ENCODE data around the gene ETDC.
"Not testable (repeated sequence)": the region's sequence is repeated elsewhere in the genome, so short reads cannot be mapped to it uniquely, and the experiment has no call there.

Gene ETDC

DNA sequence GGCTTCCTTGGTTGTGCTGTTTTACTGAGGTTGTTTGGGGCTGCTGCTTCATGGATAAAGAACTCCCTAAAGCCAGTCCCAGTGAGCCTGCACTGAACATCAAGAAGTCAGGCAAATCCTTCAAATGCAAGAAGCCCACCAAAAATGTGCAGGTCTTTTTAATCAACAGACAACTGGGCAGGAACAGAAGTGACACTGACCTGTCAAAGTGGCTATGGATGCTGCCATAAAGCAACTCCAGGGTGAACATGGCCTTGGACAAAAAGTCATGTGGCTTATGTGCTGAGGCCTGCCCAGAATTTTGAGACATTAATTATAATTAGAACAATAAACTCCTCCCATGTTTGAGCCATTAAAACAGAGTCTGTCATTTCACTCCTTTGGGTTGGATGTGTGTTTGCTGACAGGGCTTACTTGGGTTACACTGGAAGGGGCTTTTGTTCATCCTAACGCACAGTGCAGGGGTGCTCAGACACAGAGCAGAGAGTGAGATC lies at the start of gene ETDC:
Gene ETDC, plus strand, starts transcription at position 51 of the 494 bp plus-strand sequence. Its CDS starts 0 bp downstream, at position 51.
- TF ChIP-seq CTCF (IDR thresholded peaks at IDR 0.05; ENCODE audit: low read depth, low read length, missing control alignments): no peak
- DNase-seq (ENCODE audit: low read depth): no peak
- H3K4me3 ChIP-seq (ENCODE audit: low read depth, low read length): no peak within 1 kb of the TSS
- in situ Hi-C loops (cut with HindIII; ENCODE audit: low sequenced_read_pairs): no loop called here

DNA sequence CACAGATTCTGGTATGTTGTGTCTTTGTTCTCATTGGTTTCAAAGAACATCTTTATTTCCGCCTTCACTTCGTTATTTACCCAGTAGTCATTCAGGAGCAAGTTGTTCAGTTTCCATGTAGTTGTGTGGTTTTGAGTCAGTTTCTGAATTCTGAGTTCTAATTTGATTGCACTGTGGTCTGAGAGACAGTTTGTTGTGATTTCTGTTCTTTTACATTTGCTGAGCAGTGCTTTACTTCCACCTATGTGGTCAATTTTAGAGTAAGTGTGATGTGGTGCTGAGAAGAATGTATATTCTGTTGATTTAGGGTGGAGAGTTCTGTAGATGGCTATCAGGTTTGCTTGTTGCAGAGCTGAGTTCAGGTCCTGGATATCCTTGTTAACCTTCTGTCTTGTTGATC lies 48.3 kb upstream of the ETDC start:
- DNase-seq (ENCODE audit: low read depth); H3K4me3 ChIP-seq (ENCODE audit: low read depth, low read length); in situ Hi-C loops (cut with HindIII; ENCODE audit: low sequenced_read_pairs): not testable (repeated sequence)

DNA sequence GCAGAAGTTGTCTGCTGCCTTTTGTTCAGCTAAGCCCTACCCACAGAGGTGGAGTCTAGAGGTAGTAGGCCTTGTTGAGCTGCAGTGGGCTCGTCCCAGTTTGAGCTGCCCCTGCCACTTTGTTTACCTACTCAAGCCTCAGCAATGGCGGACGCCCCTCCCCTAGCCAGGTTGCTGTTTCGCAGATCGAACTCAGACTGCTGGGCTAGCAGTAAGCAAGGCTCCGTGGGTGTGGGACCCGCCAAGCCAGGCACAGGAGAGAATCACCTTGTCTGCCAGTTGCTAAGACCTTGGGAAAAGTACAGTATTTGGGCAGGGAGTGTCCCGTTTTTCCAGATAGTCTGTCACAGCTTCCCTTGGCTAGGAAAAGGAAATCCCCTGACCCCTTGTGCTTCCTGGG lies 45.9 kb upstream of the ETDC start:
- H3K4me3 ChIP-seq (ENCODE audit: low read depth, low read length); DNase-seq (ENCODE audit: low read depth); in situ Hi-C loops (cut with HindIII; ENCODE audit: low sequenced_read_pairs): not testable (repeated sequence)

- no peak for TF ChIP-seq CTCF (IDR thresholded peaks at IDR 0.05; ENCODE audit: low read depth, low read length, missing control alignments)
- in situ Hi-C loops (cut with HindIII; ENCODE audit: low sequenced_read_pairs): no loop called here
Measured at GRCh38 chrX:135264206-135264605, 45.1 kb upstream of the ETDC start.

DNA sequence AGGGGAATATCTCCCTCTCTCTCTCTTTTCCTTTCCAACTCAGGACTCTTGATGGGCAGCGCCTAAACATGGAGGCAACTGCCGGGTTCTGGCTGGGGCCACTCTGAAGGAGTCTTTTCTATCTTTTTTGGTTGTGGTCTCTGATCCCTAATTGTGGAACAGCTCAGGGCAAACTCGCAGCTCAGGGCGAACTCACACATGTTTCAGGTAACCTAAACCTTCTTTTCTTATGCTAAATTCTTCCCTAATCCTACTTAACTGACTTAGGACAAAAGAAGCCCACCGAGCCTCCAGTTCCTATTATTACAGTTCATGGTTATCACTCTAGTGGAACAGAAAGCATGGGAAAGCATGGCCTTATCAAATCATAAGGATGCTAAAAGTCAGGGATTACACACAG lies 36.1 kb upstream of the ETDC start:
- DNase-seq (ENCODE audit: low read depth): no peak
- H3K4me3 ChIP-seq (ENCODE audit: low read depth, low read length): no peak overlapping the region
- TF ChIP-seq CTCF (IDR thresholded peaks at IDR 0.05; ENCODE audit: low read depth, low read length, missing control alignments): no peak
- in situ Hi-C loops (cut with HindIII; ENCODE audit: low sequenced_read_pairs): no loop called here

More at GRCh38 chrX:135264206-135264605, 45.1 kb upstream of the ETDC start:
- no peak overlapping the region for H3K4me3 ChIP-seq (ENCODE audit: low read depth, low read length)
- no peak for DNase-seq (ENCODE audit: low read depth)

- no peak for TF ChIP-seq CTCF (IDR thresholded peaks at IDR 0.05; ENCODE audit: low read depth, low read length, missing control alignments)
- no peak for DNase-seq (ENCODE audit: low read depth)
- no peak overlapping the region for H3K4me3 ChIP-seq (ENCODE audit: low read depth, low read length)
Measured at GRCh38 chrX:135275973-135276372, 33.3 kb upstream of the ETDC start.

GRCh38 chrX:135287266-135287823 lies 21.9 kb upstream of the ETDC start:
- H3K4me3 ChIP-seq (ENCODE audit: low read depth, low read length): no peak overlapping the region
- in situ Hi-C loops (cut with HindIII; ENCODE audit: low sequenced_read_pairs): no loop called here
- no peak for DNase-seq (ENCODE audit: low read depth)
- no peak for TF ChIP-seq CTCF (IDR thresholded peaks at IDR 0.05; ENCODE audit: low read depth, low read length, missing control alignments)

More at GRCh38 chrX:135275973-135276372, 33.3 kb upstream of the ETDC start:
- in situ Hi-C loops (cut with HindIII; ENCODE audit: low sequenced_read_pairs): no loop called here
